ENCODE data around the gene PRKG1.

PRKG1 gene

GRCh38 chr10:52312942-52313255 lies 1238.6 kb downstream of the PRKG1 start:
- DNase-seq: no peak

- DNase-seq: no peak
Observed at GRCh38 chr10:52313256-52313932, 1239.1 kb downstream of the PRKG1 start.

- DNase-seq: no peak
Observed at GRCh38 chr10:52313933-52314821, 1239.9 kb downstream of the PRKG1 start, which contains the start of gene DKK1. Gene DKK1 (plus strand): TSS chr10:52314281. CDS start chr10:52314435, 154 bp downstream.

- no peak for DNase-seq
Observed at GRCh38 chr10:52314822-52315552, 1240.7 kb downstream of the PRKG1 start.

- DNase-seq: no peak
Observed at GRCh38 chr10:52316001-52316400, 1241.7 kb downstream of the PRKG1 start.

GRCh38 chr10:52316500-52316899 lies 1242.2 kb downstream of the PRKG1 start:
- no peak for DNase-seq

- no peak for DNase-seq
Observed at GRCh38 chr10:52318136-52318701, 1243.9 kb downstream of the PRKG1 start.

- no peak for DNase-seq
Observed at GRCh38 chr10:52318822-52319464, 1244.7 kb downstream of the PRKG1 start.

- no peak for DNase-seq
Observed at GRCh38 chr10:52319926-52320325, 1245.6 kb downstream of the PRKG1 start.

GRCh38 chr10:52322323-52322722 lies 1248.0 kb downstream of the PRKG1 start:
- DNase-seq: no peak

- no peak for DNase-seq
Observed at GRCh38 chr10:52322936-52323335, 1248.6 kb downstream of the PRKG1 start.

- no peak for DNase-seq
Observed at GRCh38 chr10:52326382-52326781, 1252.1 kb downstream of the PRKG1 start.

GRCh38 chr10:52331638-52332364 lies 1257.5 kb downstream of the PRKG1 start:
- DNase-seq: no peak

- no peak for DNase-seq
Observed at GRCh38 chr10:52332815-52333214, 1258.5 kb downstream of the PRKG1 start.

- DNase-seq: no peak
Observed at GRCh38 chr10:52334595-52334994, 1260.3 kb downstream of the PRKG1 start.

- no peak for DNase-seq
Observed at GRCh38 chr10:52335665-52336064, 1261.4 kb downstream of the PRKG1 start.

GRCh38 chr10:52337225-52337624 lies 1262.9 kb downstream of the PRKG1 start:
- no peak for DNase-seq

- no peak for DNase-seq
Observed at GRCh38 chr10:52343439-52343838, 1269.2 kb downstream of the PRKG1 start.

- DNase-seq: no peak
Observed at GRCh38 chr10:52346394-52347326, 1272.4 kb downstream of the PRKG1 start.

GRCh38 chr10:52347327-52347667 lies 1273.0 kb downstream of the PRKG1 start:
- no peak for DNase-seq

Data from DMS79 treated with DMSO at 0.1 percent for 48 hours (cell line).